Astrocyte (in vitro differentiated cells and primary cell): ENCODE data around the gene TMEM161A. TPM values are rescaled to one million over a fixed set of nuclear protein-coding genes. Genes with fewer than 3 reads are reported as not detected.

Experiments used
- DNase-seq: peaks from one replicate; pipeline ENCODE4 v3.0.0-alpha.2; 2010; ENCODE audit warnings: low read depth
- FAIRE-seq: peaks from 2 replicates; lab custom pipeline; 2011; peaks lifted over from hg19 to GRCh38; lab: Jason Lieb, UNC
- H2AFZ ChIP-seq: 2 replicates; pipeline ENCODE4 v1.6.0; 2012; ENCODE audit warnings: low read depth, low read length, inconsistent platforms
- H3K27ac ChIP-seq: 2 replicates; pipeline ENCODE4 v1.5.1; 2011; ENCODE audit warnings: low read depth, low read length, inconsistent platforms
- H3K27me3 ChIP-seq: 2 replicates; pipeline ENCODE4 v1.6.0; 2011; ENCODE audit warnings: low read length, inconsistent platforms; ENCODE audit not compliant: insufficient read depth
- H3K36me3 ChIP-seq: 2 replicates; pipeline ENCODE4 v1.5.1; 2011; ENCODE audit warnings: low read length, inconsistent platforms; ENCODE audit not compliant: insufficient read depth
- H3K4me1 ChIP-seq: 2 replicates; pipeline ENCODE4 v1.5.1; 2011; ENCODE audit warnings: low read length, inconsistent platforms; ENCODE audit not compliant: insufficient read depth
- H3K4me2 ChIP-seq: 2 replicates; pipeline ENCODE4 v1.6.0; 2012; ENCODE audit warnings: low read length, inconsistent platforms
- H3K4me3 ChIP-seq: 2 replicates; pipeline ENCODE4 v1.5.1; 2011; ENCODE audit warnings: low read depth, mild to moderate bottlenecking, low read length, inconsistent platforms; ENCODE audit not compliant: insufficient read depth
- H3K79me2 ChIP-seq: 2 replicates; pipeline ENCODE4 v1.6.0; 2012; ENCODE audit warnings: mild to moderate bottlenecking, low read length, inconsistent platforms; ENCODE audit not compliant: insufficient read depth
- H3K9ac ChIP-seq: 2 replicates; pipeline ENCODE4 v1.6.0; 2012; ENCODE audit warnings: mild to moderate bottlenecking, low read length, inconsistent platforms
- H3K9me3 ChIP-seq: 2 replicates; pipeline ENCODE4 v1.5.1; 2012; ENCODE audit warnings: low read depth, mild to moderate bottlenecking, low read length, inconsistent platforms; ENCODE audit not compliant: insufficient read depth
- H4K20me1 ChIP-seq: 2 replicates; pipeline ENCODE4 v1.6.0; 2012; ENCODE audit warnings: low read length, inconsistent platforms; ENCODE audit not compliant: insufficient read depth
- H3K27ac Mint-ChIP-seq: one replicate; pipeline ENCODE4 v1.8.0; 2021; ENCODE audit warnings: mild to moderate bottlenecking, mixed read lengths; ENCODE audit not compliant: unreplicated experiment
- H3K27me3 Mint-ChIP-seq: one replicate; pipeline ENCODE4 v1.8.0; 2021; ENCODE audit warnings: low read depth, mixed read lengths; ENCODE audit not compliant: unreplicated experiment
- H3K36me3 Mint-ChIP-seq: one replicate; pipeline ENCODE4 v1.8.0; 2021; ENCODE audit warnings: low read depth, mixed read lengths; ENCODE audit not compliant: unreplicated experiment
- H3K4me1 Mint-ChIP-seq: one replicate; pipeline ENCODE4 v1.8.0; 2021; ENCODE audit warnings: low read depth, mixed read lengths; ENCODE audit not compliant: unreplicated experiment
- H3K4me3 Mint-ChIP-seq: one replicate; pipeline ENCODE4 v1.8.0; 2021; ENCODE audit warnings: mild to moderate bottlenecking, moderate library complexity, mixed read lengths; ENCODE audit not compliant: unreplicated experiment
- H3K9me3 Mint-ChIP-seq: one replicate; pipeline ENCODE4 v1.8.0; 2021; ENCODE audit warnings: mild to moderate bottlenecking, mixed read lengths; ENCODE audit not compliant: unreplicated experiment
- EZH2 ChIP-seq: IDR thresholded peaks from 2 replicates; pipeline ENCODE4 v1.6.1; 2012; ENCODE audit warnings: mild to moderate bottlenecking, low read length, inconsistent platforms; ENCODE audit not compliant: insufficient read depth
- total RNA-seq: library from RNA; stranded (reverse); gene quantifications from 2 replicates; pipeline ENCODE4 v1.2.1, GENCODE V29; 2021
- TF ChIP-seq, protein P1 (sequence below): IDR thresholded peaks from 2 replicates; pipeline ENCODE4 v1.5.1; 2011; ENCODE audit warnings: low read depth, mild to moderate bottlenecking, inconsistent platforms, low read length, moderate library complexity; ENCODE audit not compliant: insufficient read depth

TMEM161A gene
- total RNA-seq, 1 donor from 2014 or later = 27.2 TPM

- H3K36me3 ChIP-seq = no peaks in the 10 kb centered on the region
- no peaks in the 10 kb centered on the region for H3K79me2 ChIP-seq
- Mint-ChIP-seq H3K27me3 (peaks cover 7% of the 10 kb centered on the region), H3K36me3 (peaks cover 17% of the 10 kb centered on the region), H3K27ac (no peak overlapping the region), H3K4me1 (no peaks in the 10 kb centered on the region), H3K9me3 (no peaks in the 10 kb centered on the region), H3K4me3 (no peak overlapping the region)
- no peaks in the 10 kb centered on the region for H3K4me1 ChIP-seq
- no peaks in the 10 kb centered on the region for H3K9me3 ChIP-seq
- FAIRE-seq = no peak
- no peak overlapping the region for H3K4me2 ChIP-seq
- no peak for TF ChIP-seq EZH2
- no peak for DNase-seq
- H3K27me3 ChIP-seq = no peaks in the 10 kb centered on the region
- no peak overlapping the region for H2AFZ ChIP-seq
- no peak overlapping the region for H3K27ac ChIP-seq
- H3K9ac ChIP-seq = no peak overlapping the region
- peaks cover 36% of the 10 kb centered on the region for H4K20me1 ChIP-seq
- H3K4me3 ChIP-seq = no peak overlapping the region
Measured at GRCh38 chr19:19079571-19079970, 58.7 kb downstream of the TMEM161A start.

GRCh38 chr19:19078801-19079200, 59.5 kb downstream of the TMEM161A start:
- Mint-ChIP-seq H3K4me3 (no peak overlapping the region), H3K4me1 (no peaks in the 10 kb centered on the region), H3K9me3 (no peaks in the 10 kb centered on the region), H3K27ac (no peak overlapping the region), H3K36me3 (peaks cover 17% of the 10 kb centered on the region), H3K27me3 (peaks cover 7% of the 10 kb centered on the region)
- Histone ChIP-seq H4K20me1 (peaks cover 41% of the 10 kb centered on the region), H3K9me3 (no peaks in the 10 kb centered on the region), H3K27ac (no peak overlapping the region), H2AFZ (no peak overlapping the region), H3K36me3 (no peaks in the 10 kb centered on the region), H3K79me2 (no peaks in the 10 kb centered on the region), H3K4me1 (no peaks in the 10 kb centered on the region), H3K4me2 (no peak overlapping the region), H3K9ac (no peak overlapping the region), H3K4me3 (no peak overlapping the region), H3K27me3 (no peaks in the 10 kb centered on the region)
- TF ChIP-seq EZH2 = no peak
- TF ChIP-seq, protein P1, sequence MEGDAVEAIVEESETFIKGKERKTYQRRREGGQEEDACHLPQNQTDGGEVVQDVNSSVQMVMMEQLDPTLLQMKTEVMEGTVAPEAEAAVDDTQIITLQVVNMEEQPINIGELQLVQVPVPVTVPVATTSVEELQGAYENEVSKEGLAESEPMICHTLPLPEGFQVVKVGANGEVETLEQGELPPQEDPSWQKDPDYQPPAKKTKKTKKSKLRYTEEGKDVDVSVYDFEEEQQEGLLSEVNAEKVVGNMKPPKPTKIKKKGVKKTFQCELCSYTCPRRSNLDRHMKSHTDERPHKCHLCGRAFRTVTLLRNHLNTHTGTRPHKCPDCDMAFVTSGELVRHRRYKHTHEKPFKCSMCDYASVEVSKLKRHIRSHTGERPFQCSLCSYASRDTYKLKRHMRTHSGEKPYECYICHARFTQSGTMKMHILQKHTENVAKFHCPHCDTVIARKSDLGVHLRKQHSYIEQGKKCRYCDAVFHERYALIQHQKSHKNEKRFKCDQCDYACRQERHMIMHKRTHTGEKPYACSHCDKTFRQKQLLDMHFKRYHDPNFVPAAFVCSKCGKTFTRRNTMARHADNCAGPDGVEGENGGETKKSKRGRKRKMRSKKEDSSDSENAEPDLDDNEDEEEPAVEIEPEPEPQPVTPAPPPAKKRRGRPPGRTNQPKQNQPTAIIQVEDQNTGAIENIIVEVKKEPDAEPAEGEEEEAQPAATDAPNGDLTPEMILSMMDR = no peak
- DNase-seq (no peak), FAIRE-seq (no peak)

DNA sequence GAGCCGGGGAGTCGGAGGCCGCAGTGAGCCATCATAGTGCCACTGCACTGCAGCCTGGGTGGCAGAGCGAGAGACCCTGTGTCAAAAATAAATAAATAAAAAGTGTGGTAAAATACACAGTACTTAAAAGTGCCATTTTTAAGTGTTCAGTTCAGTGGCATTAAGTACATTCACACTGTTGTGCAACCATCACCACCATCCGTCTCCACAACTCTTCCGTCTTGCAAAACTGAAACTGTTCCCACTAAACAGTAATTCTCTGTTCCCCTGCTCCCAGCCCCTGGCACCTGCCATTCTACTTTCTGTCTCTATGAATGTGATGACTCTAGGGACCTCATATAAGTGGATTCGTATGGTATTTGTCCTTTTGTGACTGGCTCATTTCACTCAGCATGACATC, 61.2 kb downstream of the TMEM161A start:
- Histone ChIP-seq H3K36me3 (no peaks in the 10 kb centered on the region), H3K4me3 (no peak overlapping the region), H3K27me3 (no peaks in the 10 kb centered on the region), H4K20me1 (peaks cover 44% of the 10 kb centered on the region), H3K9ac (no peak overlapping the region), H2AFZ (no peak overlapping the region), H3K9me3 (no peaks in the 10 kb centered on the region), H3K4me2 (no peak overlapping the region), H3K79me2 (no peaks in the 10 kb centered on the region), H3K27ac (no peak overlapping the region), H3K4me1 (no peaks in the 10 kb centered on the region)
- DNase-seq (no peak), FAIRE-seq (no peak)
- Mint-ChIP-seq H3K27me3 (peaks cover 5% of the 10 kb centered on the region), H3K4me3 (no peak overlapping the region), H3K9me3 (peaks cover 3% of the 10 kb centered on the region), H3K4me1 (no peaks in the 10 kb centered on the region), H3K36me3 (peaks cover 12% of the 10 kb centered on the region), H3K27ac (no peak overlapping the region)
- TF ChIP-seq, protein P1 = no peak
- no peak for TF ChIP-seq EZH2
